ENCODE results near the gene NAA38.

DNA sequence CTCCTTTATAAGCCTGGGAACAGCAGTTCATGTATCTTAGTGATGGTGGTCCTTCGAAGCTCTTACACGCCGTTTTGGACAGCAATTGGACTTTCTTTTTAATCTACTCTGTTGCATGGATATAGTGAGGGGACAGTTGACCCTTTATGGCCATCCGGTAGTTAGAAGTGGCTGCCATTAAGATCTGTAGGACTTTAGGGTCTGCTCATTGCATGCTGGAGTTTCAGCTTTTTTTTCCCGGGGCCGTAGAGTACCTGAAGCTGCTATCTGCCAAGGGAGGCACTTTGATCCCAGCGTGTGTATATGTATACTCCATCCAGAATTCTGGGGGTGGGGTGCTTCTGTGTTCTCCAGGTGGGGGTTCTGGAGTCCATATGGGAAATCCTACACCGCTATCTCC, 1.7 kb upstream of the NAA38 start:
- TF ChIP-seq, protein P1, sequence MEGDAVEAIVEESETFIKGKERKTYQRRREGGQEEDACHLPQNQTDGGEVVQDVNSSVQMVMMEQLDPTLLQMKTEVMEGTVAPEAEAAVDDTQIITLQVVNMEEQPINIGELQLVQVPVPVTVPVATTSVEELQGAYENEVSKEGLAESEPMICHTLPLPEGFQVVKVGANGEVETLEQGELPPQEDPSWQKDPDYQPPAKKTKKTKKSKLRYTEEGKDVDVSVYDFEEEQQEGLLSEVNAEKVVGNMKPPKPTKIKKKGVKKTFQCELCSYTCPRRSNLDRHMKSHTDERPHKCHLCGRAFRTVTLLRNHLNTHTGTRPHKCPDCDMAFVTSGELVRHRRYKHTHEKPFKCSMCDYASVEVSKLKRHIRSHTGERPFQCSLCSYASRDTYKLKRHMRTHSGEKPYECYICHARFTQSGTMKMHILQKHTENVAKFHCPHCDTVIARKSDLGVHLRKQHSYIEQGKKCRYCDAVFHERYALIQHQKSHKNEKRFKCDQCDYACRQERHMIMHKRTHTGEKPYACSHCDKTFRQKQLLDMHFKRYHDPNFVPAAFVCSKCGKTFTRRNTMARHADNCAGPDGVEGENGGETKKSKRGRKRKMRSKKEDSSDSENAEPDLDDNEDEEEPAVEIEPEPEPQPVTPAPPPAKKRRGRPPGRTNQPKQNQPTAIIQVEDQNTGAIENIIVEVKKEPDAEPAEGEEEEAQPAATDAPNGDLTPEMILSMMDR (conservative IDR thresholded peaks at IDR 0.05; ENCODE audit: low read depth in 2 of 2): no peak
- no peak for TF ChIP-seq NANOG (IDR thresholded peaks at IDR 0.05; ENCODE audit: borderline replicate concordance)
- TF ChIP-seq EZH2 (IDR thresholded peaks at IDR 0.05; ENCODE audit: low read depth, unreplicated experiment): no peak
- TF ChIP-seq POLR2AphosphoS5 (IDR thresholded peaks at IDR 0.05; ENCODE audit: low read depth): no peak
- TF ChIP-seq CREB1 (CRISPR knock-in tag; IDR thresholded peaks at IDR 0.05; ENCODE audit: low read depth): no peak
- TF ChIP-seq, protein P2, sequence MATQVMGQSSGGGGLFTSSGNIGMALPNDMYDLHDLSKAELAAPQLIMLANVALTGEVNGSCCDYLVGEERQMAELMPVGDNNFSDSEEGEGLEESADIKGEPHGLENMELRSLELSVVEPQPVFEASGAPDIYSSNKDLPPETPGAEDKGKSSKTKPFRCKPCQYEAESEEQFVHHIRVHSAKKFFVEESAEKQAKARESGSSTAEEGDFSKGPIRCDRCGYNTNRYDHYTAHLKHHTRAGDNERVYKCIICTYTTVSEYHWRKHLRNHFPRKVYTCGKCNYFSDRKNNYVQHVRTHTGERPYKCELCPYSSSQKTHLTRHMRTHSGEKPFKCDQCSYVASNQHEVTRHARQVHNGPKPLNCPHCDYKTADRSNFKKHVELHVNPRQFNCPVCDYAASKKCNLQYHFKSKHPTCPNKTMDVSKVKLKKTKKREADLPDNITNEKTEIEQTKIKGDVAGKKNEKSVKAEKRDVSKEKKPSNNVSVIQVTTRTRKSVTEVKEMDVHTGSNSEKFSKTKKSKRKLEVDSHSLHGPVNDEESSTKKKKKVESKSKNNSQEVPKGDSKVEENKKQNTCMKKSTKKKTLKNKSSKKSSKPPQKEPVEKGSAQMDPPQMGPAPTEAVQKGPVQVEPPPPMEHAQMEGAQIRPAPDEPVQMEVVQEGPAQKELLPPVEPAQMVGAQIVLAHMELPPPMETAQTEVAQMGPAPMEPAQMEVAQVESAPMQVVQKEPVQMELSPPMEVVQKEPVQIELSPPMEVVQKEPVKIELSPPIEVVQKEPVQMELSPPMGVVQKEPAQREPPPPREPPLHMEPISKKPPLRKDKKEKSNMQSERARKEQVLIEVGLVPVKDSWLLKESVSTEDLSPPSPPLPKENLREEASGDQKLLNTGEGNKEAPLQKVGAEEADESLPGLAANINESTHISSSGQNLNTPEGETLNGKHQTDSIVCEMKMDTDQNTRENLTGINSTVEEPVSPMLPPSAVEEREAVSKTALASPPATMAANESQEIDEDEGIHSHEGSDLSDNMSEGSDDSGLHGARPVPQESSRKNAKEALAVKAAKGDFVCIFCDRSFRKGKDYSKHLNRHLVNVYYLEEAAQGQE (IDR thresholded peaks at IDR 0.05; ENCODE audit: unreplicated experiment): no peak
- no peak for TF ChIP-seq EZH2phosphoT487 (IDR thresholded peaks at IDR 0.05; ENCODE audit: unreplicated experiment)
- TF ChIP-seq ZNF114 (CRISPR knock-in tag; IDR thresholded peaks at IDR 0.05): no peak
- no peak for TF ChIP-seq JUNB (IDR thresholded peaks at IDR 0.05; ENCODE audit: unreplicated experiment)
- TF ChIP-seq STAT1 (IDR thresholded peaks at IDR 0.05; ENCODE audit: unreplicated experiment): no peak
